Measurements from ENCODE around the gene COL18A1. TPM values are rescaled to one million over a fixed set of nuclear protein-coding genes. Genes with fewer than 3 reads are reported as not detected.
A peak's percentile ranks its signal among the peaks of the same experiment; 100 is the strongest.

The COL18A1 gene
- total and polyA plus RNA-seq, 2 of the 8 experiments (the other 6 are each of a cell fraction or from before 2014, with no cell fraction given): 145 to 201 TPM

GRCh38 chr21:45557616-45558043 lies 152.7 kb downstream of the COL18A1 start:
- H3K14ac ChIP-seq (ENCODE audit: insufficient read length): no peak overlapping the region
- H3K27ac ChIP-seq (ENCODE audit: low read depth, low read length): no peak overlapping the region
- no peaks in the 10 kb centered on the region; a peak in 1 of 7 replicates for H3K27me3 ChIP-seq (replicated peaks in 1 of 4; ENCODE audit: control insufficient read depth in 3 of 4, extremely low read depth in 1 of 4, insufficient read depth in 3 of 4, low read length in 3 of 4)
- H3K9me3 ChIP-seq (ENCODE audit: insufficient read depth in 2 of 2, low read depth in 1 of 2, low read length in 1 of 2): no peaks in the 10 kb centered on the region
- no peak overlapping the region for H2BK5ac ChIP-seq (ENCODE audit: low read depth, low read length)
- H2BK120ac ChIP-seq (replicated peaks; ENCODE audit: low read depth, low read length): no peak overlapping the region
- no peak overlapping the region for H3K4ac ChIP-seq (replicated peaks; ENCODE audit: insufficient read length, low read depth, low read length)
- H3K18ac ChIP-seq (ENCODE audit: extremely low read depth, low read length): no peak overlapping the region
- H2AK5ac ChIP-seq (ENCODE audit: low read depth, low read length): 0 out of 2 replicates have a peak overlapping the region, but pooled peaks have one; percentile 16
- H3K4me2 ChIP-seq (ENCODE audit: insufficient read depth in 1 of 2, low read depth in 2 of 2, low read length in 2 of 2): no peak overlapping the region
- H3K79me1 ChIP-seq (ENCODE audit: low read depth, low read length): no peaks in the 10 kb centered on the region
- H3K56ac ChIP-seq (replicated peaks; ENCODE audit: insufficient read length, low read depth, low read length): no peak overlapping the region
- DNase-seq (ENCODE audit: low read depth in 1 of 2, low spot score in 2 of 2) (no peak), FAIRE-seq (no peak)
- no peak overlapping the region for H2BK20ac ChIP-seq (ENCODE audit: low read length)
- H4K8ac ChIP-seq (ENCODE audit: extremely low read depth, insufficient read depth, low read length): no peak overlapping the region
- peaks cover 0 to 2% of the 10 kb centered on the region in 2 experiments for H4K20me1 ChIP-seq (replicated peaks in 1 of 2; ENCODE audit: control insufficient read depth in 1 of 2, insufficient read depth in 2 of 2, low read length in 2 of 2)
- H4K91ac ChIP-seq (replicated peaks; ENCODE audit: insufficient read length, low read length): no peak overlapping the region
- H3K4me3 ChIP-seq (ENCODE audit: extremely low read depth in 1 of 4, insufficient read depth in 2 of 4, low read depth in 3 of 4, low read length in 4 of 4): no peak overlapping the region
- H3K79me2 ChIP-seq (ENCODE audit: control insufficient read depth in 1 of 2, insufficient read depth in 2 of 2, low read length in 2 of 2): no peaks in the 10 kb centered on the region
- WGBS, 2 experiments (ENCODE audit: extremely low coverage in 1 of 2, insufficient coverage in 1 of 2, insufficient read length in 1 of 2, insufficient replicate concordance in 2 of 2, low coverage in 1 of 2, low lambda C conversion rate in 2 of 2, missing lambda C conversion rate in 1 of 2): 94% methylated on average over 14 of the region's 14 CpGs; no CpG with 5 or more reads in 1 of the 2 experiments
- ChIA-PET POLR2A (ENCODE audit: partially characterized antibody) (interaction anchor here (0.9 kb wide), 1 partner anchor 17 kb away, joined by 3 read pairs; no protein-coding TSS in a partner anchor), CTCF (ENCODE audit: partially characterized antibody) (interaction anchor here (0.5 to 3.6 kb wide), 5 partner anchors 19 to 390 kb away, joined by 3 to 37 read pairs (median 5); no protein-coding TSS in a partner anchor)
- H3K36me3 ChIP-seq (ENCODE audit: control insufficient read depth in 2 of 4, insufficient read depth in 4 of 4, low read length in 3 of 4): no peaks in the 10 kb centered on the region
- peaks cover 0 to 11% (median 2%) of the 10 kb centered on the region in 4 experiments; a peak in 6 of 7 replicates for H3K4me1 ChIP-seq (replicated peaks in 1 of 4; ENCODE audit: control insufficient read depth in 3 of 4, insufficient read depth in 4 of 4, low read length in 3 of 4)
- no peak for TF ChIP-seq CHD2 (IDR thresholded peaks at IDR 0.05; ENCODE audit: low read length)
- no peak for TF ChIP-seq HDAC6 (IDR thresholded peaks at IDR 0.05; ENCODE audit: low read depth, low read length)
- TF ChIP-seq NANOG (IDR thresholded peaks at IDR 0.05; ENCODE audit: insufficient read depth, low read depth, low read length, poor library complexity, severe bottlenecking): no peak
- no peak for TF ChIP-seq SIX5 (IDR thresholded peaks at IDR 0.05; ENCODE audit: low read depth, low read length)
- TF ChIP-seq SAP30 (IDR thresholded peaks at IDR 0.05; ENCODE audit: insufficient read depth, insufficient replicate concordance, low read length): no peak
- no peak for TF ChIP-seq FOSL1 (IDR thresholded peaks at IDR 0.05; ENCODE audit: insufficient read depth, low read depth, low read length)
- no peak for TF ChIP-seq RNF2 (IDR thresholded peaks at IDR 0.05; ENCODE audit: borderline replicate concordance, low read depth, low read length, missing control alignments, poor library complexity, severe bottlenecking)
- TF ChIP-seq EGR1 (IDR thresholded peaks at IDR 0.05; ENCODE audit: borderline replicate concordance, low read depth, low read length): no peak
- no peak for TF ChIP-seq RAD21 (IDR thresholded peaks at IDR 0.05 in 1 of 2, conservative IDR thresholded peaks at IDR 0.05 in 1 of 2; ENCODE audit: low read depth in 2 of 2, low read length in 2 of 2)
- TF ChIP-seq TCF12 (IDR thresholded peaks at IDR 0.05; ENCODE audit: low read depth, low read length): no peak
- TF ChIP-seq KDM1A (IDR thresholded peaks at IDR 0.05; ENCODE audit: borderline replicate concordance, low read length): no peak
- TF ChIP-seq JUND (IDR thresholded peaks at IDR 0.05; ENCODE audit: low read length): no peak
- H4K5ac ChIP-seq (ENCODE audit: insufficient read length, low read depth, low read length): no peak overlapping the region
- no peak overlapping the region for H2AFZ ChIP-seq (ENCODE audit: low read length)
- H2BK15ac ChIP-seq (ENCODE audit: low read length): no peak overlapping the region
- H3K23ac ChIP-seq (ENCODE audit: insufficient read length): no peak overlapping the region
- peaks cover 2% of the 10 kb centered on the region; the same call in 1 of the 2 replicates for H3K23me2 ChIP-seq (ENCODE audit: low read depth, low read length)
- H3K9ac ChIP-seq (replicated peaks in 1 of 4; ENCODE audit: extremely low read depth in 1 of 4, low read depth in 3 of 4, low read length in 3 of 4): no peak overlapping the region
- H2BK12ac ChIP-seq (ENCODE audit: low read depth, low read length): no peak overlapping the region

All from H1 (cell line).